Measurements from ENCODE around the gene CELF5.
"Not testable (repeated sequence)": the region's sequence is repeated elsewhere in the genome, so short reads cannot be mapped to it uniquely, and the experiment has no call there.

DNA sequence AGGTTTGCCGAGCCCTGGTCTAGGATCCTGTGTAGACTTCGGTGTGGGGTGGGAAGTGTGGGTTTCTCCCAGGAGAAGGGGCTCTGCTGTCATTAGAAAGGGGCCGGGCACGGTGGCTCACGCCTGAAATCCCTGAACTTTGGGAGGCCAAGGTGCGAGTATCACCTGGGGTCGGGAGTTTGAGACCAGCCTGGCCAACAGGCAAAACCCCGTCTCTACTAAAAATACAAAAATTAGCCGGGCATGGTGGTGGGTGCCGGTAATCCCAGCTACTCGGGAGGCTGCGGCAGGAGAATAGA, 32.7 kb upstream of the CELF5 start:
- TF ChIP-seq, protein P1, sequence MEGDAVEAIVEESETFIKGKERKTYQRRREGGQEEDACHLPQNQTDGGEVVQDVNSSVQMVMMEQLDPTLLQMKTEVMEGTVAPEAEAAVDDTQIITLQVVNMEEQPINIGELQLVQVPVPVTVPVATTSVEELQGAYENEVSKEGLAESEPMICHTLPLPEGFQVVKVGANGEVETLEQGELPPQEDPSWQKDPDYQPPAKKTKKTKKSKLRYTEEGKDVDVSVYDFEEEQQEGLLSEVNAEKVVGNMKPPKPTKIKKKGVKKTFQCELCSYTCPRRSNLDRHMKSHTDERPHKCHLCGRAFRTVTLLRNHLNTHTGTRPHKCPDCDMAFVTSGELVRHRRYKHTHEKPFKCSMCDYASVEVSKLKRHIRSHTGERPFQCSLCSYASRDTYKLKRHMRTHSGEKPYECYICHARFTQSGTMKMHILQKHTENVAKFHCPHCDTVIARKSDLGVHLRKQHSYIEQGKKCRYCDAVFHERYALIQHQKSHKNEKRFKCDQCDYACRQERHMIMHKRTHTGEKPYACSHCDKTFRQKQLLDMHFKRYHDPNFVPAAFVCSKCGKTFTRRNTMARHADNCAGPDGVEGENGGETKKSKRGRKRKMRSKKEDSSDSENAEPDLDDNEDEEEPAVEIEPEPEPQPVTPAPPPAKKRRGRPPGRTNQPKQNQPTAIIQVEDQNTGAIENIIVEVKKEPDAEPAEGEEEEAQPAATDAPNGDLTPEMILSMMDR (tag by site-specific recombination; IDR thresholded peaks at IDR 0.05) = not testable (repeated sequence)
- not testable (repeated sequence) for TF ChIP-seq ZNF274 (IDR thresholded peaks at IDR 0.05; ENCODE audit: low read length); ZNF274 (tag by site-specific recombination; IDR thresholded peaks at IDR 0.05; ENCODE audit: borderline replicate concordance); ZNF140 (tag by site-specific recombination; IDR thresholded peaks at IDR 0.05)
- TF ChIP-seq, protein P2, sequence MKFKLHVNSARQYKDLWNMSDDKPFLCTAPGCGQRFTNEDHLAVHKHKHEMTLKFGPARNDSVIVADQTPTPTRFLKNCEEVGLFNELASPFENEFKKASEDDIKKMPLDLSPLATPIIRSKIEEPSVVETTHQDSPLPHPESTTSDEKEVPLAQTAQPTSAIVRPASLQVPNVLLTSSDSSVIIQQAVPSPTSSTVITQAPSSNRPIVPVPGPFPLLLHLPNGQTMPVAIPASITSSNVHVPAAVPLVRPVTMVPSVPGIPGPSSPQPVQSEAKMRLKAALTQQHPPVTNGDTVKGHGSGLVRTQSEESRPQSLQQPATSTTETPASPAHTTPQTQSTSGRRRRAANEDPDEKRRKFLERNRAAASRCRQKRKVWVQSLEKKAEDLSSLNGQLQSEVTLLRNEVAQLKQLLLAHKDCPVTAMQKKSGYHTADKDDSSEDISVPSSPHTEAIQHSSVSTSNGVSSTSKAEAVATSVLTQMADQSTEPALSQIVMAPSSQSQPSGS (tag by site-specific recombination; IDR thresholded peaks at IDR 0.05; ENCODE audit: low read depth) = not testable (repeated sequence)
